ENCODE results near the gene GOLIM4. TPM values are rescaled to one million over a fixed set of nuclear protein-coding genes. Genes with fewer than 3 reads are reported as not detected.

The GOLIM4 gene
- total and polyA plus RNA-seq, 7 donors: 8.6 to 34.1 (median 13.4) TPM

- 0 to 1% (median 0%) methylated on average over 9 of the region's 9 CpGs for WGBS, 3 donors
- no peak for ATAC-seq
- Histone ChIP-seq H3K4me3 (peak overlapping the region; percentile 92), H3K27ac (peak overlapping the region; percentile 95), H3K27me3 (ENCODE audit: insufficient read depth in 3 of 3, low read length in 2 of 3) (no peaks in the 10 kb centered on the region), H3K36me3 (ENCODE audit: insufficient read depth in 1 of 2, low read depth in 1 of 2) (no peaks in the 10 kb centered on the region), H3K9me3 (no peaks in the 10 kb centered on the region), H3K4me1 (peaks cover 39% of the 10 kb centered on the region)
- no peak for DNase-seq
- intact Hi-C loops (cut with DNase I): loop anchor here (2.0 to 5.0 kb wide), 3 partner anchors 37 to 66 kb away; no protein-coding TSS in a partner anchor
- TF ChIP-seq CTCF (IDR thresholded peaks at IDR 0.05): no peak
Observed at GRCh38 chr3:168094580-168094876, 1.2 kb downstream of the GOLIM4 start.

DNA sequence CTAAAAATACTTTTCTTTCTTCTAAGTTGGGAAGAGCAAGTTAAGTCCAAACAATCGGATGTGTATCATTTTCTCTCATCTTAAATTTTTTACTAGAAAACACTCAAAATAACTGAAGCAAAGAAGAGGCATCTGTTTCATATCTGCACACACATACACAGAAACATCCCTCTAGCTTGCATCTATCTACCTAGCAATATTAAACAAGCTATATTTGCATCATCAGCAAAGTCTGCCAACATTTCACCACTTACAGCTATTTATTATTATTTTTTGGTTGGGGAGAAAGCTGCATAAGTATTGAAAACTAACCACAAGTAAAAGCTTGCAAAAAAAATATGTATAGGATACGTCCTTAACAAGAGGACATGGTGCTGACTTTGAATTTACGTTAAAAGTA lies 1.9 kb downstream of the GOLIM4 start:
- 20 to 37% (median 29%) methylated on average over 3 of the region's 3 CpGs for WGBS, 3 donors
- no peak for DNase-seq
- Histone ChIP-seq H3K27ac (peak overlapping the region; percentile 95), H3K9me3 (no peaks in the 10 kb centered on the region), H3K36me3 (ENCODE audit: insufficient read depth in 1 of 2, low read depth in 1 of 2) (no peaks in the 10 kb centered on the region), H3K4me1 (peaks cover 40% of the 10 kb centered on the region), H3K27me3 (ENCODE audit: insufficient read depth in 3 of 3, low read length in 2 of 3) (no peaks in the 10 kb centered on the region), H3K4me3 (peak overlapping the region; percentile 92)
- ATAC-seq: no peak
- intact Hi-C loops (cut with DNase I): loop anchor here (2.0 to 5.0 kb wide), 3 partner anchors 36 to 67 kb away; no protein-coding TSS in a partner anchor
- no peak for TF ChIP-seq CTCF (IDR thresholded peaks at IDR 0.05)

GRCh38 chr3:168093229-168093628 lies 2.5 kb downstream of the GOLIM4 start:
- intact Hi-C loops (cut with DNase I): loop anchor here in 1 of 2 donors (5.0 kb wide), 1 partner anchor 36 kb away; no protein-coding TSS in a partner anchor
- TF ChIP-seq CTCF (IDR thresholded peaks at IDR 0.05): no peak
- ATAC-seq (no peak), DNase-seq (no peak)
- Histone ChIP-seq H3K9me3 (no peaks in the 10 kb centered on the region), H3K36me3 (ENCODE audit: insufficient read depth in 1 of 2, low read depth in 1 of 2) (no peaks in the 10 kb centered on the region), H3K4me1 (peaks cover 45% of the 10 kb centered on the region), H3K27me3 (ENCODE audit: insufficient read depth in 3 of 3, low read length in 2 of 3) (no peaks in the 10 kb centered on the region), H3K4me3 (peak overlapping the region; percentile 92), H3K27ac (peak overlapping the region; percentile 95)
- 27 to 56% (median 33%) methylated on average over 2 of the region's 2 CpGs for WGBS, 3 donors

DNA sequence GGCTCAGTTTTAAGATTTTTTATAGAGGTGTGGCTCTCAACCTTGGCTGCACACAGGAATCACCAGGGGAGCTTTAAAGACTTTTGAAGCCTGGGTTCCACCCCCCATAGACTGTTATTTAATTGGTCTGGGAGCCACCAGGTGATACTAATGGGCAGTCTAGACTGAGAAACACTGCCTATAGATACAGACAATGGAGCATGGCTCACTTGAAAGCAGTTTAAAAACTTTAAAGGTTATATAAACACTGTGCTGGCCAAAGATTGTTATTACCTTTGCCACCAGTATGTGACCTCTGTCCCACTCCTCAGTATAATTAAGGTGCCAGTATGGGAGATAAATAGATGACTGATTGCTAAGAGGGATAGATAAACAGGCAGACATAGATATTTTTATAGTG lies 3.8 kb downstream of the GOLIM4 start:
- intact Hi-C loops (cut with DNase I): loop anchor here in 1 of 2 donors (5.0 kb wide), 1 partner anchor 35 kb away; no protein-coding TSS in a partner anchor
- DNase-seq: no peak
- Histone ChIP-seq H3K9me3 (no peaks in the 10 kb centered on the region), H3K36me3 (ENCODE audit: insufficient read depth in 1 of 2, low read depth in 1 of 2) (no peaks in the 10 kb centered on the region), H3K4me1 (peaks cover 45% of the 10 kb centered on the region), H3K4me3 (no peak overlapping the region), H3K27ac (no peak overlapping the region), H3K27me3 (ENCODE audit: insufficient read depth in 3 of 3, low read length in 2 of 3) (no peaks in the 10 kb centered on the region)
- no peak for TF ChIP-seq CTCF (IDR thresholded peaks at IDR 0.05)
- ATAC-seq: no peak

DNA sequence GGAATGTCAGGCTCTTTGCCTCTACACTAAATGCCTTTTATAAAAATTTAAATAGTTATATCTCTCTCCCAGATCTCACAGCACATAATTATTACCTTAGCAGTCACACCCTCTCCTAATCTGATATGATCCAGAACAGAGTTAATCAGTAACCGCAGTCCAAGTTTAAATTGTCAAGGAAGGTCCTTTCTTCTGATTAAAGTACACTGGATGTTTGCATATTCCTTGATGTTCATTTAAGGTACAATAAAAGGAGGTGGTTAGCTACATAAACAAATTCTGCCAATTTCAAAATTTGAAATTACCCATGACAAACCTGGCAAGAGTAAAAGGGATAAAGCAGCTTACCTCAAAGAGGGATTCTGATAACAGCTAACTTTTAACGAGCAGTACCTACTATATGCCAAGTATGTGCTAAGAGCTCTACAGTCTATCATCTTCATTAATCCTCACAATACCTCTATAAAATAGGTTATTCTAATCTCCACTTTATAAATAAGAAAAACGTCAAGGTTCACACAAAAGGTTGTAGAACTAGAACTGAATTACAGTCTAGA lies 4.3 kb downstream of the GOLIM4 start:
- no peak overlapping the region for H3K27ac ChIP-seq
- no peaks in the 10 kb centered on the region for H3K9me3 ChIP-seq
- 51 to 66% (median 53%) methylated on average over 3 of the region's 3 CpGs for WGBS, 3 donors
- TF ChIP-seq CTCF (IDR thresholded peaks at IDR 0.05): no peak
- H3K36me3 ChIP-seq (ENCODE audit: insufficient read depth in 1 of 2, low read depth in 1 of 2): no peaks in the 10 kb centered on the region
- no peak for DNase-seq
- H3K4me1 ChIP-seq: peaks cover 45% of the 10 kb centered on the region
- intact Hi-C loops (cut with DNase I): loop anchor here in 1 of 2 donors (5.0 kb wide), 1 partner anchor 34 kb away; no protein-coding TSS in a partner anchor
- H3K4me3 ChIP-seq: no peak overlapping the region
- H3K27me3 ChIP-seq (ENCODE audit: insufficient read depth in 3 of 3, low read length in 2 of 3): no peaks in the 10 kb centered on the region
- no peak for ATAC-seq

Measured in psoas muscle (tissue), 8 donors.